Vagina (tissue), 2 donors: Measurements from ENCODE around the gene FCN1.

Experiments used
- CTCF ChIP-seq, 3 experiments: fragments of 450-650 bp in 2 of 3; fragments of 200-600 bp in 1 of 3; sonication (generic) in 1 of 3; IDR thresholded peaks; one replicate each; pipeline ENCODE4 v1.5.1; 2017 to 2019; ENCODE audit warnings: antibody characterized with exemption in 3 of 3, mild to moderate bottlenecking in 2 of 3, moderate library complexity in 2 of 3
- POLR2A ChIP-seq, 2 donors: fragments of 450-650 bp; IDR thresholded peaks; one replicate each; pipeline ENCODE4 v1.6.1; 2017; ENCODE audit warnings: antibody characterized with exemption in 2 of 2, mild to moderate bottlenecking in 2 of 2, moderate library complexity in 2 of 2
- POLR2AphosphoS5 ChIP-seq, 2 donors: sonication (generic); formaldehyde crosslinking; IDR thresholded peaks; one replicate each; pipeline ENCODE4 v1.9.0; 2017; ENCODE audit warnings: antibody characterized with exemption in 2 of 2, mild to moderate bottlenecking in 2 of 2, low read depth in 1 of 2; ENCODE audit not compliant: insufficient read depth in 1 of 2

GRCh38 chr9:134949681-134950385 is 32.1 kb upstream of the FCN1 start:
- TF ChIP-seq CTCF (IDR thresholded peaks at IDR 0.05): no peak
- no peak for TF ChIP-seq POLR2A (IDR thresholded peaks at IDR 0.05)
- no peak for TF ChIP-seq POLR2AphosphoS5 (IDR thresholded peaks at IDR 0.05; ENCODE audit: insufficient read depth in 1 of 2, low read depth in 1 of 2)
